CMK (cell line): ENCODE results near the gene CELA1.
A peak's percentile ranks its signal among the peaks of the same experiment; 100 is the strongest.

Experiments used
- DNase-seq: peaks from one replicate; pipeline ENCODE4 v3.0.0-alpha.2; 2010; ENCODE audit warnings: low read depth

The CELA1 gene

DNA sequence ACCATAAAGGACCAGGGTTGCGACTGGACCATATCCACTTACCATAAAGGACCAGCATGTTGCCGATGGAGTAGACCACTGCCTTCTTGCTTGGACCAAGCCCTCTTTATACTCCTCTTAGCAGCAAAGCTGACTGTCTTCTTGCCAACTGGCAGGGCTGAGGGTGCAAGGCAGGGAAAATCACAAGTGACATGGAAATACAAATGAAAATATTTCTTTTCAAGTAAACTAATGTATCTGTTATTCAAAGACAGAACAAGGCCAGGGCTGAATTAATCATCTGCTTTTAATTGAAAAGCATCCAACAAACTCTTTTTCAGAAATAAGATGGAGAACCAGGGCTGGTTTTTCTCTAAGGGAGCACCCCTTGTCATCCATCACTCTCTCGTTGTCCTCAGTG, at the start of gene CELA1:
TSS of gene CELA1 (minus strand) at position 99 of the 400 bp plus-strand sequence. CDS start at position 58, 41 bp downstream.
- no peak for DNase-seq

DNA sequence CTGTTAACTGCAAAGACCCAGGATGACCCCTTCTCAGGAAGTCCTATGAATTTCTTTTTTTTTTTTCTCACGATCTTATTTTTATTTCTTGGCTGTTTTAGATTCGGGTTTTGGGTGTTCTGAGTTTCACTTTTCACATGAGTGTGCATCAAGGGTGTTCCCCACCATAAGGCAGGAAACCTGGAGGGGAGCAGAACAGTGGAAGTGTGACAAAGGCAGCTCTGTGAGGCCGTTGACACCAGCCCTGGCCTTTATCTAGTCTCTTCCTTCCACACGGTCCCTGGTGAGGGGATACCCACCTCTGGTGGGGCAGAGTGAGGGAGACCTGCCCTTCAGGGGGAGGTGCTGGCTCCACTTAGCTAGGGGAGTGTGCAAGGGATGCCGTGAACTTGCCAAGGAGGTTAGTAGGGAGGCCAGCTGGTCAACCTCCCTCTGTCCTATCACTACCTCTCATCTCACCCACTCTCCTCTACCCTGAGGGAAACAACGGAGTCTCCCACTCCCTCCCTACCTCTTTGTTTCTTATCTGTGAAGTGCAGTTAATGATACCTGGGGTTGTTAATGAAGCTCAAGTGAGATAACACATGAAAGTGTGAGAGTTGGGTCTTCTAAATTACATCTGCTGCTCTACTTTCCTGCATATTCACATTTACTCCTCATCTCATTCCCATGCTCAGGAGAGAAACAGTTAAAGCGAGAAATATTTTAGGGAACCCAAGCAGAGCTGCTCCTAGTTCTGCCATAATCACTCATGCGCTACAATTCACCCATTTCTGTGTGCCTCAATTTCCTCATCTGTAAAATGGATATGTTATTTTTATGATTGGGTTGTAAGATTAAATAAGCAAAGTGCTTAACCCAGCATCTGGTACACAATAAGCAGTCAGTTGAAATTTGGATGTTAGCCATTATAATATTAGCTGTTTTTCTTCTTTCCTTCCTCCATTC, 49.1 kb upstream of the CELA1 start:
- peak; percentile 98 for DNase-seq

DNA sequence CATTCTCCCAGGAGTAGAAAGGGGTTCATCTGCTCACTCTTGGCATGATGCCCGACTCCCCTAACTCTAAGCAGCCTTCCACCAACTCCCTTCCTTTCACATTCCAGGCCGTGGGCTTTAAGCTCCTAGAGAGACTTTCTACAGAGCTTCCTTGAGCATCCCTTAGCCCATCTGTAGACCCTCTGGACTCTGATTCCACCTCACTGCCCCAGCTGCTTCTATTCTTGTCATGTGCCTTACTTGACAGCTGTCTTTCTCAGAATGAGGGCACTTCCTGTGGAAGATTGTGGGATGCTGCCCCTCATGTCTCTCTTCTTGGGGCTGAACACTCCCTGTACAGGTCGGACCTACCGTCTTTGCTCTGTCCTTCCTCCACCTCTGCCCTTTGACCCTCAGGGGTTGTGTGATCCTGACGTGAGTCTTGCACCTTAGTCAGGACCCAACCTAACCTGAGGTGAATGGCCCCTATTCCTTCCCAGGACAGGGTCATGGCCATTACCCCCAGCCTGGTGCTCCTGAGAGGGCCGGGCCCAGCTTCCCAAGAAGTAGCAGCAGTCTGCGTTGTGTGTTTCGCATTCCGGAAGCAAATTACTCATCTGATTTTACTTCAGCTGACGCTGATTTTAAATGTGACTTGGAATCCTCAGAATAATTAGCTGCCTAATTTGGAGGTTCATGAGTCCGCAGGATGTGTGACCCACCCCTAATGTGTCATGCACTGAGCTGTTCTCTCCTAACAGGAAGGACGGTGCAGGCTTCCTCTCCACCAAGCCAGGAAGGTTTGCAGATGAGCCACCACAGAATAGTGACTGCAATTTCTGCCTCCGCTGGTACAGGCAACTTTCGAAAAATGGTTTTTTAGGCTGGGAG, 47.4 kb upstream of the CELA1 start:
- DNase-seq = peak; percentile 51

DNA sequence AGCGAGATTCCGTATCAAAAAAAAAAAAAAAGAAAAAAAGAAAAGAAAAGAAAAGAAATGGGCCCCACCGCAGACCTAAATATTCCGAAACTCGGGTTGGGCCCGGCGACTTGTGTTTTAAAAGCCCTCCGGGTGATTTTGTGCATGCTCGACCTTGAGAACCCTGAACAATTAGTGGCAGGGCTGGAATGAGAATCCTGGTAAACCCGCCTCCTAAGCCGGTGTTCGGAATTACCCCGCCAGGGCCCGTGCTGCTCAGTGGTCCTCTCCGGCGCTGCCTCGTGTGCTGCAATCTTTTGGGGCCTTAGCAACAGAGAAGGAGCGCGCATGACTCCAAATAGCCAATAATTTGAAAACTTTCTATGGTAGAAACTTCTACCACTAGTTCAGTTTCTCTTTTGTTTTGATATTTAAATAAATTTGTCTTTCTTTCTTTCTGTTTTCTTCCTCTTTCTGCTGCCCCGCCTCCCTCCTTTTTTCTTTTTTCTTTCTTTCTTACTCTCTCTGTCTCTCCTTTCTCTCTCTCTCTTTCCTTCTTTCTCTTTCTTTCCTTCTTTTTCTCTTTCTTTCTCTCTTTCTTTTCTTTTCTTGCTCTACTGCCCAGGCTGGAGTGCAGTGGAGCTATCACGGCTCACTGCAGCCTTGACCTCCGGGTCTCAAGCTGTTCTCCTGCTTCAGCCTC, 46.2 kb upstream of the CELA1 start:
- no peak for DNase-seq

DNA sequence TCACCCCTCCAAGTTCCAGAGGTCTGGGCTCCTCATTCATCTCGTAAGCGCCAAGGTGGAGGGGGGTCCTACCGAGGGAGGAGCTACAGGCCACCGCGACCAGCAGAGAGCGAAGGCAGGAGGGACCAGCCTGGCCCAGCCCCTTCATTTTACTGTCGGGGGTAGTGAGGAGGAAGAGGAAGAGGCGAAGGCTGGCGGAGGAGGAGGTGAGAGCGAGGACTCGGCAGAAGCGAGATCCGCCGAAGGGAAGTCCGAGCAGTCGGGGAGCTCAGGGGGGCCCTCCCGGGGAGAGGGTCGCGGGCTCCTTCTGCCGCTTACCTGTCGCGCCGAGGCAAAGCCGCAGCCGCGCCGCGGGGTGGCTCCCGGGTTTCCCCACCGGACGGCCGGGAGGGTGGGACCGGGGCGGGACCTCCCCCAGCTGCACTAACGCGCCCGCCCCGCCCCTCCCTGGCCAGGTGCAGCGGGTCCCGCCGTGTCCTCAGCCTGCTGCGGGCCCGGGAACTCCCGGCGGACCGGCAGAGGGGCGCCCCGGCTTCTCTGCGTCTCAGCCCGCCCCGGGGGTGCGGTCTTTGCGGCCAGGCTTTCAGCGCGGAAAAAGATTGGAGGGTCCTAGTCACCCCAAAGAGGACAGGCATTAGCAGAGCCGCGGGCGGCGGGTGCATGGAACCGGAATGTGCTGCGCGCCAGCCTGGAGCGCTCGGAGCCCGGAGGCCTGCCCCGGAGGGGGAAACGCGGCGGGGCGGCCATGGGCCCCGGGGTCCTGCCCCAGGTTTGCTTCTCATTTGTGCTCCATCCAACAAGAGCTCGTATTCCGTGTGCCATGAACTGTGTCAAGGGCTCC, 45.0 kb upstream of the CELA1 start, which contains the start of gene GALNT6:
TSS of gene GALNT6 (minus strand) at position 124 of the 841 bp plus-strand sequence. CDS start 11,625 bp downstream, outside the sequence.
- peak; percentile 87 for DNase-seq

DNA sequence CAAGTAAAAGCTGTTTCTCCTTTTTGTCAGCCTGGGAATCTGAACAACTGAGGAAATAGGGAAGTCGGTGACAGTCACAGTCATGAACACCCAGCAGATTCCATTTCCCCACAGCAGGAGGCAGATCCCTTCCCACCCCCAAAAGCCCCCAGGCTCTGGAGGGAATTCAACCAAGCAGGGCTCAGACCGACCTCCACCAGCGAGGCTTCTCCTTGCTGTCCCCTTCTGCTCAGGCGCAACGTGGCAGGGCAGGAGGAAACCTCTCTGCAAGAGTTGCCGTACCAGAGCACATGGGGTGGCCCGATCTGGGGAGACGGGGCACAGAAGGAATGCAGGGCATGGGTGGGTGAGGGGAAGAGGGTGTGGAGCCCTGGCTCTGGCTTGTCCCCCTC, 44.4 kb upstream of the CELA1 start:
- DNase-seq = no peak

DNA sequence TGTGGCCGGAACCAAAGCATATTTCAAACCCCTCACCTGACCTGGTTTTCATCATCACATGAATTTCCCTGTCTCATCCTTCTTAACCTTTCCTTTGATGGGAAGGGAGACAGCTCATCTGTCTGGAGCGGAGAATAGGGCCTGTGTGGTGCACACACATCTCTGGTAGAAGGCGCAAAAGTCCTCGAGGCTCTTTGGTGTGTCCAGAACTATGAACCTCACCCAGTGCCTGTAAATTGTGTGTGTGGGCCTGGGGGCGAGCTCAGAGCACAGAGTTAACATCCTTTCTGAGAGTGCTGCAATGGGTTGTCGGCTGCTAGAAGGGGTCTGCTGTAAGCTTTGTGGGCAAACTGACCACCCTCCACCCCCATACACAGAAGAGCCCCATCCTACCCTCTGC, 44.0 kb upstream of the CELA1 start:
- no peak for DNase-seq

DNA sequence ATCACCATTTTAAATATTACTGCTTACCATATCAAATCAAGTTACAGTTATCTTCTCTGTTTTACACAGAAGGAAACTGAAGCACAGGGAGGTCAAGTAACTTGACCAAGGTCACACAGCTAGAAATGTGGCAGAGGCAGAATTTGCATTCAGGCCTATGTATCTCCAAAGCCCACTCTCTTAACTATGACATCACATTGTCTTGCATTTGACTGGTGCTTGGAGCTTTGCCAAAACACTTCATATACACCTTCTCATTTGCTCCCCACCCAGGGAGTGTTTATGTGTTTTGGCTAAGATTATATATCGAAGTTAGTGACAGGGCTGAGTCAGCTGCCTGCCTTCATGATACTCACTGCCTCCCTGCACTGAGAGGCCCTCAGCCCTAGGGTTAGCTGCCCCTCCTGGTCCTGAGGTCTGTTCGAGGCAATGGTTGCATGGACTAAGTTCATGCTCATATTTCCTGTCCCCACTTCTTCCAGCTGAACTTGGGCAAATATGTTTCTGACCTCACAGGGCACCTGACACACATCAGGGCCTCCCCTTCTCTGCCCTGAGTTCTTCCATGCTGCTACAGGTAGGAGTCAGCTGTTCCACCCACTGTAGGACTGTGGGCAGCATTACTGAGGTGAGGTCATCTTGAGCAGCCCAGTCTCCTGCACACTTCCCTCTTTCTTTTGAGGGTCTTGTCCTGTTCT, 43.0 kb upstream of the CELA1 start:
- no peak for DNase-seq

DNA sequence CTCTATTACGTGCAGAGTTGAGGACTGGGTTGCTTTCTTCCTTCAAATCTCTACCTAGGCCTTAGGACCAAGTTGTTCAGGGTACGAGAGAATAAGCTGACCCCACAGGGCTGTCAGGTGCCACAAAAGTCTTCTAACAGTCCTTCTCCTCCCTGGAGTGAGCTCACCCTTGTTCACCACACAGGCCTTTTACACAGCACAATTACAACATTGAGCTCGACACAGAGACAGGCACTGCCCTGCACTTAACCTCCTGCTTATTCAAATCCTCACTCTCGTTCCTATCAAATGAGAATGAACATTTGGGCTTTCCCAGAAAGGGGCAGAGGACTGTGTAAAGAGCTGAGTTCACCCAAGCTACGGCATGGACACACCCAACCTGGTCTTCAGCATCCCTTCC, 42.4 kb upstream of the CELA1 start:
- no peak for DNase-seq

DNA sequence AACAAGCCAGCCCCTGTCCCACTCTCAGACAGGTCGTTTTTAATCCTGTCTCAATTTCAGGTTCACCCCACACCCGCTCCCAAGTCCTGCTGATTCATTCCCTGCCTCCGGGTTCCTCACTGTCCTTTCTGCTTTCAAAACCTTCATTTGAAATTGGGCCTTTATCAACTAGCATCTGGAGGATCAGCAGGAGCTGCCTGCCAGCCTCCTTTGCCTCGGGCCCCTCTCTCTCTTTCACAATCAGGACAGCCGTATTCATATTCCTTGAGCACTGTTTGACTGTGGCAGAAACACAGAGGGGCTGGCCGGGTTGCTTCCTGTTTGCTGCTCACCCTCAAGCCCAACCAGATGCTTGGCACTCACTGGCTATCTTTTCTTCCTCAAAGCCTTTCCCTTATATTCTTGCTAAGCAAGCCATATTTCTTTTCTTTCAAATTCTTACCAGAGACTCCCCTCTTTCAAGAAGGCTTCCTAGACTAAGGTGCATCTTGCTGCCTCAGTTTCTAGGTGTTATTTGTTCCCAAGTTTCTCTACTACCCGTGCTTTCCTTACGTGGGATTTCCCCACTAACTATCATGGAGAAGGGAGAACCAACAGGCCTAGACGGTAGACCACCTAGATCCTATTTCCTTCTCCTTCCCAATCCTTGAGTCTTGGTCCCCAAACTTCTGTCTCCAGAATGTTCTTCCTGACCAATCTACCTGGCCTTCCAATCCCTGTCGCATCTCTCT, 41.8 kb upstream of the CELA1 start:
- DNase-seq = no peak

DNA sequence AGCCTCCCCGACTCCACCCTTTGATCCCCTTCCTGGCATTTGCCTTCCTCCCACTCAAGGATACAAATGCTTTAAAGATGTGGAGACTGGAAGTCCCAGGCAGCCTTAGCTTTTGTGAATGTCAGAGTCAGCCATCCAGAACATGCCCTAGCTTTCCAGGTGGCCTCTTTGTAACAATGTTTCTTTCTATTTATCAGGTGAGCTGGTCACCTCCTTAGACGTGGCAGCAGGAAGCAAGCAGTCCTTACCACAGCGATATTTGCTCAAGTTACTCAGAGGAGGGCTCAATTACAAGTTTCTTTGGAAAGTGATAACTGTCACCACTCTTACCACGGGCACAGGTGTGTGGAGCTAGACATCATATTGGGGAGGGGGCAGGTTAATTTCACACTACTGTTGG, 39.9 kb upstream of the CELA1 start:
- no peak for DNase-seq

DNA sequence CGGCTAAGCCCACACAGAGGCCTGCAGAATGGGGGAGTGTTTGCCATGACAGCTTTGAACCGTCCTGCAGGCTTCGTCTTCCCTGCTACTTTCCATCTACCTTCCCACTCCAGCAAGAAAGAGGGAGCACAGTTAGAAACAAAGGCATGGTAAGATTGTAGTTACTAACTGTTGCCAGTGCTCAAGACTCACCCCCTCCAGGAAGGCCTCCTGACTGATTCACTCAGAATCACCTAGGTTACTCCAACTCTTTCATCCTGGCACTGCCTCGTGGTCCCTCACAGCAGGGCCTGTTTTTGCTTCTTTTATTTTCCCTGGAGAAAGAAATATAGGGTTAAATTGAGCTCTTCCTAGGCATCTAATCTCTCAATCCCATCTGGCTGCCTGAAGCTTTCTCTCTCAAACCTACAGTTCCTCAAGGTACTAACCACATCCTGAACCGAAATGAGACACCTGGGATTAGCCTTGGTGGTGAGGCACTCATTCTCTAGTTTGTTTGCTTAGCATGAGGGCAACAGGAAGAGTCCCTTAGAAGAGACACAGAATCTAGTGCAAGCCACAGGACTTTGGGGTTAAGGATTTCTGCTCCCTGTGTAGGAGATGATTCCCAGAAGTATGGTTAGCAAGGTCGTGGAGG, 36.9 kb upstream of the CELA1 start:
- DNase-seq = no peak

DNA sequence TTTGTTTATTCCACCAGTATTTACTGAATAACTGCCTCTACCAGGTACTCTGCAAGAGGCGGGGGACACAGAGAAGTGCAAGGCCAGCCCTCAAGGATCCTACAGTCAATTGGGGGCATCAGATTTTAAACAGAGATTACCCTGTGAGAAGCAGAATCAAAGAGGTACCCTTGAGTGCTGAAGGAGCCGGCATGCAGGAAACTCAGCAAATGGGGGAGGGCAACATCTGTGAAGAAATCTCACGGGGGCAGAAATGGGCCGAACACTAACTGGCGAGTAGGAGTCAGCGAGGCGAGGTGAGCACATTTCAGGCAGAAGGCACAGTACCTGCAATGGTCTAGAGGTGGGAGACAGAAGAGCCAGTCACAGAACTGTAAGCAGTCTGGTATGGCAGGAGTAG, 35.7 kb upstream of the CELA1 start:
- DNase-seq = no peak

DNA sequence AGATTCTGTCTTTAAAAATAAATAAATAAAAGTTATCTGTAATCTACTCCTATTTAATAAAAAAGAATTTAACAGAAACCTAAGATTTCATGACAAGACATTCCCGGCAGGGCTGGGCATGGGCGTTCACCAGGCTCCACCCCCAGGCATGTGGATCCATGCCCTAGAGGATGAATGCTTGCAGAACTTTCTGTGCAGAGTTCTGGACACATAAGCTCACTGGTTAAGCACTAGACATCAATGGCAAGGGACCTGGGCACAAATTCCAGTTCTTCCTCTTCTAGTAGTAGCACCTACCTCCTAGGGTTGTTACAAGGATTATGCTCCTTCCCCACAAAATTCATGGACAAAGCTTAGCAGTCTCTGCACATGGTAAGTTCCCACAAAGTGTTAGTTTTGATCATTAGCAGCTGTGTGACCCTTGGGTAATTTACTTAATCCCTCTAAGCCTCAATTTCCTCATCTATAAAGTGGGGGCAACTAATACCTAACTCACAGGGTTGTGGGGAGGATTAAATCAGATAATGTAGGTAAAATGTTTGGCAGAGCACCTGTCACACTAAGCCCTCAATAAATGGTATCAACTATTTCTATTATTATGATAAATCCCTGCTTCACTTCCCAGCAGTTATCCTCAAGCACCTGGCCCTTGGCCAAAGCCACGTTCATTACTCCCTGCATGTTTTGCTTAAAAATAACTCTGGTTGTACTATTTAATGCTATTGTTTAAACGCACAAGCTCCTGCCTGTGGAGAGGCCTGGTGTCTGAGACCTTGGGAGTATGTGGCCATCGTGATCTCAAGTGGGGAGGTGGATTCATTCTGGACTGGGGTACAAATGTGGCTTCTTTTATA, 35.0 kb upstream of the CELA1 start:
- DNase-seq = no peak

DNA sequence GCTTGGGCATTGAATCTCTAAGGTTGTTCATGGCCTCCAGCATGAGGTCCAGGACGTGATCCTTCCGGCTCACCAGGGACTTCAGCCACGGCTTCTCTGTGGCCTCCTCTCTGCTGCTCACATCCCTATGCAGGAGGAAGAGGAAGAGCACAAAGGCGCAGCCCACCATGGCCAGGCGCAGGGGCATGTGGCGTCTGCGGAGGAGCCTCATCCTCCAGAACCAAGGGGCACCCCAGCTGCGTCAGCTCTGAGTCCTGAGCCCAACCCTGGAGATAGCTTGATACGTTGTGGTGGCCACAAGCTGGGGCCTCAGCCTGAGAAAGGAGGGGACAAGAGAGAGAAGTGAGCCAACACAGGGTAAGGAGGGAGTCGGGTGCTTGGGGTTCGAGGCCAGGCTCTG, 33.1 kb upstream of the CELA1 start:
- DNase-seq = no peak

DNA sequence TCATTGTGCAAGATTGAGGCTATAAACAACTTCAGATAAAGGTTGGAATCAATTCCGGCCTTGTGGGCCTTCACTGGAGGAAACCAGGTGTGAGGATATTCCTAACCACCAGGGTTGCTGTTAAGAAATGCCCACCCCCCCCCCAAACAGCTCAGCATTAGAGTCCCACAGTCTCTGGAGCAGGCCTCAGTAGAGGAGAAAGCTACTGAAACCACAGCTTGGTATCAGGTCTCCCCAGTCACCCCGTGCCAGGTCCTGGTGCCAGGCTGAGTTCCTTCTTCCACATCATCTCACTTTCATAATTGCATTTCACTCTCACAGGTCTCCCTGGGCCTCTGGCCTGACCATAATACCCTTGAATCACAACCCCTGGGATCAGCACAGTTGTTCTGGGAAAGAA, 32.3 kb upstream of the CELA1 start:
- DNase-seq = no peak

DNA sequence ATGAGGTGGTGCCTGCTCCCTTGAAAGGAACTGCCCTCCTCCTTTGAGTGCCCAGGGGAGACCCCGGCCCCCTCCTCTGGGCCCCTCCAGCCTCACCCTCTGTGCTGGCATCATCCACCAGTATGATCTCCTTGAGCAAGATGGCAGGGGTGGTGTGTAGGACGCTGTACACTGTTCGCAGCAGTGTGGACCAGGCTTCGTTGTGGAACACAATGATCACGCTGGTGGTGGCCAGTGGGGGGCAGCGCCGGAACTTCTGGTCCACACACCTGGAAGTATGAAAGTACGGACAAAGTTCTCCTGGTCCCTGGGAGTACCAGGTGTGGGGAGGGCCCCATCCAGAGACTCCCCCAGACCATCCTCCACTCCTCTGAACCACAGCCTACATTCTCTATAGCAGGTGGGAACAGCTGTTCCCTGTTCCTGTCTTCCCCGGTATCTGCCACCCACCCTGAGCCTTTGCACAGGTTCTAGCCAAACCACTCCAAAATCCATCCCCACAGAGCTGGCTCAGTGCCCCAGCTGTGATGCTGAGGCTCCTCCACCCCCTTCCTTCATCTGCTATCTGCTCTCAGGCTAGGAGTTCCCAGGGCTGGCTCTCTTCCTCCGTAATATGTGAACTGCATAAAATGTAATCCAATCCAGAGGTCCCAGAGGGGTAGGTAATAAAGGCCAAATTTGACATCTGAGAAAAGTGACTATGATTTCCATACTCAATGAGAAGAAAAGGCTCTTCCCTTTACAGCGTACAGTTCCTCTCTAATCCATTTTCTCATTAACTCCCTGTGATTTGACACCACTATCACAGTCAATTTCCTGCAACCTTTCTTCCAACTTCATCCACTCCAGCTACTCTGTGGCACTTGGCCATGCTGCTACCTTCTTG, 30.9 kb upstream of the CELA1 start:
- DNase-seq = no peak

DNA sequence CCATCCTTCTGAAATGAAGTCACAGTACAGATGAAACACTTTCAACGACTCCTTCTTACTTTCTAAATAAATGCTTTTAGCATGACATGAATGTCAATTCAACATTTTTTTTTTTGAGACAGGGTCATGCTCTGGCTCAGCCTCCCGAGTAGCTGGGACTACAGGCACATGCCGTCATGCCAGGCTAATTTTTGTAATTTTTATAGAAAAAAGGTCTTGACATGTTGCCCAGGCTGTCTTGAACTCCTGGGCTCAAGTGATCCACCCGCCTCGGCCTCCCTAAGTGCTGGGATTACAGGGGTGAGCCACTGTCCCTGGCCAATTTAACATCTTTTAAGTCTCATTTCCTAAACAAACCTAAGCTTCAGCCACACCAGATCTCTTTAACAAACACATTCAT, 28.4 kb upstream of the CELA1 start:
- DNase-seq = no peak
